Gastroesophageal sphincter (tissue), 3 donors: ENCODE results near the gene RBM23.

Experiments
- EP300 ChIP-seq: sonication (generic); formaldehyde crosslinking; IDR thresholded peaks from one replicate; pipeline ENCODE4 v1.6.1; 2017; ENCODE audit warnings: antibody characterized with exemption, mild to moderate bottlenecking
- POLR2A ChIP-seq, 2 donors: fragments of 450-650 bp; IDR thresholded peaks; one replicate each; pipeline ENCODE4 v1.6.1; 2017; ENCODE audit warnings: antibody characterized with exemption in 2 of 2, mild to moderate bottlenecking in 2 of 2, moderate library complexity in 1 of 2
- POLR2AphosphoS5 ChIP-seq: sonication (generic); formaldehyde crosslinking; IDR thresholded peaks from one replicate; pipeline ENCODE4 v1.6.1; 2017; ENCODE audit warnings: antibody characterized with exemption
- TF ChIP-seq, protein P1 (sequence below), 4 experiments: fragments of 200-600 bp in 2 of 4; fragments of 450-650 bp in 2 of 4; sonication (generic) in 1 of 4; IDR thresholded peaks; one replicate each; pipeline ENCODE4 v1.5.1; 2017 to 2019; ENCODE audit warnings: antibody characterized with exemption in 4 of 4, mild to moderate bottlenecking in 2 of 4, moderate library complexity in 2 of 4

DNA sequence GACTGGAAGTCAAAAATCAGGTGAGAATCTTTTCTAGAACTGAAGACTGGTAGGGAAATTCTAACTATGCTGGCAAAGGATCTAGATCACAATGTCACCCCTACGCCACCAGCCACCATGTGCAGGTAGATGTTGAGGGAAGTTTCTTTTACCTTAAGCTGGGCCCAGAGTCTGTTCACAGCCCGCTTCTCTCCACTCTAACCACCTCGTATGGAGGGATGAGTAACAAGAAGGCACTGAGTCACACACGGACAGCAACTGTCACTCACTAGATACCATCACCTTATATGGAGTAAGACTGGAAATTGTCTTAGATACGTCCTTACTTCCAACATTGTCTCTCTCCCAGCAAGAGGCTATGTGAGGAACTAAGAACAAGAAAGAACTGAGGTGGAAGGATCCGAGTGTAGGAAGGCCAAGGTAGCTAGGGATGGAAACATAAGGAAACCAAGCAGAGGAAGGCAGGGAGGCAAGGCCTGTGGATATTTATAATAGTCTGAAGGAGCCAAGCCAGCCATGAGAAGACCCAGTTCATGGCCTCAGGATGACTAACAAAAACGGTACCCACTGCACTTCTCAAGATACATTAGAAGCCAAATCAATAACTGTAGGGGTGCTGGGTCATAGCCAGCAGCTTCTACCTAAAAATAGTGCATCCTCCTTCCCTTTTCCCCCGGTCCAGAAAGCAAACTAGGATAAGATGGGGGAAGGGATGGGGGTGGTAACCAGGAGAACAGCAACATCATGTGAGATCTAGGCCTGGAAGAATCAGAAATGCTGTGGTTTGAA lies 20.5 kb downstream of the RBM23 start:
- TF ChIP-seq, protein P1, sequence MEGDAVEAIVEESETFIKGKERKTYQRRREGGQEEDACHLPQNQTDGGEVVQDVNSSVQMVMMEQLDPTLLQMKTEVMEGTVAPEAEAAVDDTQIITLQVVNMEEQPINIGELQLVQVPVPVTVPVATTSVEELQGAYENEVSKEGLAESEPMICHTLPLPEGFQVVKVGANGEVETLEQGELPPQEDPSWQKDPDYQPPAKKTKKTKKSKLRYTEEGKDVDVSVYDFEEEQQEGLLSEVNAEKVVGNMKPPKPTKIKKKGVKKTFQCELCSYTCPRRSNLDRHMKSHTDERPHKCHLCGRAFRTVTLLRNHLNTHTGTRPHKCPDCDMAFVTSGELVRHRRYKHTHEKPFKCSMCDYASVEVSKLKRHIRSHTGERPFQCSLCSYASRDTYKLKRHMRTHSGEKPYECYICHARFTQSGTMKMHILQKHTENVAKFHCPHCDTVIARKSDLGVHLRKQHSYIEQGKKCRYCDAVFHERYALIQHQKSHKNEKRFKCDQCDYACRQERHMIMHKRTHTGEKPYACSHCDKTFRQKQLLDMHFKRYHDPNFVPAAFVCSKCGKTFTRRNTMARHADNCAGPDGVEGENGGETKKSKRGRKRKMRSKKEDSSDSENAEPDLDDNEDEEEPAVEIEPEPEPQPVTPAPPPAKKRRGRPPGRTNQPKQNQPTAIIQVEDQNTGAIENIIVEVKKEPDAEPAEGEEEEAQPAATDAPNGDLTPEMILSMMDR (IDR thresholded peaks at IDR 0.05), result no peak
- TF ChIP-seq POLR2A (IDR thresholded peaks at IDR 0.05) (no peak), POLR2AphosphoS5 (no peak), EP300 (no peak)
